Stimulated activated CD8-positive, alpha-beta memory T cell treated with anti-CD3 and anti-CD28 coated beads, Interleukin-7, amount 100 ng/mL, for 1 hour (primary cell): ENCODE data around the gene URB2.
"Not testable (repeated sequence)": the region's sequence is repeated elsewhere in the genome, so short reads cannot be mapped to it uniquely, and the experiment has no call there.

Source experiments
- DNase-seq, 2 donors: peaks; one replicate each; pipeline ENCODE4 v3.0.0-alpha.2; 2020; ENCODE audit warnings: low read depth in 2 of 2

URB2 gene

GRCh38 chr1:229693129-229693900, 67.3 kb downstream of the URB2 start:
- DNase-seq, result no peak

- no peak for DNase-seq
Observed at GRCh38 chr1:229694053-229694693, 68.1 kb downstream of the URB2 start.

- no peak for DNase-seq
Observed at GRCh38 chr1:229696385-229696784, 70.3 kb downstream of the URB2 start.

- no peak for DNase-seq
Observed at GRCh38 chr1:229699613-229700267, 73.7 kb downstream of the URB2 start.

GRCh38 chr1:229704157-229704556, 78.1 kb downstream of the URB2 start:
- DNase-seq, result no peak

- not testable (repeated sequence) for DNase-seq
Observed at GRCh38 chr1:229705152-229705551, 79.1 kb downstream of the URB2 start.

- DNase-seq, result not testable (repeated sequence)
Observed at GRCh38 chr1:229707127-229707526, 81.1 kb downstream of the URB2 start.

GRCh38 chr1:229709500-229710013, 83.5 kb downstream of the URB2 start:
- no peak for DNase-seq
